ENCODE data around the gene ARID3A. TPM values are rescaled to one million over a fixed set of nuclear protein-coding genes. Genes with fewer than 3 reads are reported as not detected.

Gene ARID3A
- total RNA-seq = 19.2 and 21.4 TPM in 2 replicates

GRCh38 chr19:925526-926322 is at the start of gene ARID3A:
TSS of gene ARID3A (plus strand) at chr19:926035. CDS start at chr19:929529, 3,494 bp downstream.

GRCh38 chr19:892894-893689 is 32.7 kb upstream of the ARID3A start, which contains the start of the genes MED16 and RNU6-9:
TSS of gene MED16 (minus strand) at chr19:893187. CDS start at chr19:891131, 2,056 bp downstream.
TSS of gene RNU6-9 (plus strand) at chr19:893484.

GRCh38 chr19:913080-913748 is 12.6 kb upstream of the ARID3A start, which contains the start of gene R3HDM4:
TSS of gene R3HDM4 (minus strand) at chr19:913219. CDS start at chr19:913157, 62 bp downstream.

GRCh38 chr19:917323-918151 is 8.3 kb upstream of the ARID3A start, which contains the start of gene KISS1R:
TSS of gene KISS1R (plus strand) at chr19:917333. CDS start at chr19:917503, 170 bp downstream.

GRCh38 chr19:984165-984967 is 58.5 kb downstream of the ARID3A start, which contains the start of gene WDR18:
TSS of gene WDR18 (plus strand) at chr19:984345. CDS start at chr19:984354, 9 bp downstream.

GRCh38 chr19:1000095-1000494 is 74.3 kb downstream of the ARID3A start, which contains the start of gene GRIN3B:
TSS of gene GRIN3B (plus strand) at chr19:1000419. CDS start at chr19:1000438, 19 bp downstream.

GRCh38 chr19:1020868-1021425 is 95.1 kb downstream of the ARID3A start, which contains the start of gene TMEM259:
TSS of gene TMEM259 (minus strand) at chr19:1021123. CDS start at chr19:1020996, 127 bp downstream.

Other genes starting within 250 kb of the ARID3A start
- 263 and 426 TPM in 2 replicates for gene FSTL3, start 249.6 kb upstream of the ARID3A start, total RNA-seq
- not detected in 2 replicates for gene PRSS57, start 230.6 kb upstream of the ARID3A start, total RNA-seq
- gene PALM, start 217.1 kb upstream of the ARID3A start, total RNA-seq = under 0.01 and 1.2 TPM in 2 replicates
- 76.4 and 100 TPM in 2 replicates for gene MISP, start 174.9 kb upstream of the ARID3A start, total RNA-seq
- gene PTBP1, start 128.6 kb upstream of the ARID3A start, total RNA-seq = 94.7 and 108 TPM in 2 replicates
- gene PLPPR3, start 104.1 kb upstream of the ARID3A start, total RNA-seq = 0.48 TPM in 1 of 2 replicates, not detected in the other
- 0.24 TPM in 1 of 2 replicates, not detected in the other for gene AZU1, start 98.2 kb upstream of the ARID3A start, total RNA-seq
- gene PRTN3, start 85.0 kb upstream of the ARID3A start, total RNA-seq = not detected in 2 replicates
- not detected in 2 replicates for gene ELANE, start 73.7 kb upstream of the ARID3A start, total RNA-seq
- 8.5 and 8.9 TPM in 2 replicates for gene CFD, start 66.4 kb upstream of the ARID3A start, total RNA-seq
- 15.1 and 18.6 TPM in 2 replicates for gene MED16, start 32.8 kb upstream of the ARID3A start, total RNA-seq
- not detected in 2 replicates for gene RNU6-9, start 32.6 kb upstream of the ARID3A start, total RNA-seq
- 45.4 and 52.8 TPM in 2 replicates for gene R3HDM4, start 12.8 kb upstream of the ARID3A start, total RNA-seq
- 0.43 TPM in 1 of 2 replicates, not detected in the other for gene KISS1R, start 8.7 kb upstream of the ARID3A start, total RNA-seq
- gene WDR18, start 58.3 kb downstream of the ARID3A start, total RNA-seq = 42.2 and 66.0 TPM in 2 replicates
- 0.85 and 1.2 TPM in 2 replicates for gene GRIN3B, start 74.4 kb downstream of the ARID3A start, total RNA-seq
- 79.7 and 84.3 TPM in 2 replicates for gene TMEM259, start 95.1 kb downstream of the ARID3A start, total RNA-seq
- gene RNU6-2, start 95.5 kb downstream of the ARID3A start, total RNA-seq = not detected in 2 replicates
- gene CNN2, start 100.6 kb downstream of the ARID3A start, total RNA-seq = 137 and 224 TPM in 2 replicates
- gene ABCA7, start 114.1 kb downstream of the ARID3A start, total RNA-seq = 5.3 and 7.9 TPM in 2 replicates
- gene ARHGAP45, start 141.1 kb downstream of the ARID3A start, total RNA-seq = 5.1 and 16.9 TPM in 2 replicates
- 47.7 and 55.9 TPM in 2 replicates for gene POLR2E, start 169.3 kb downstream of the ARID3A start, total RNA-seq
- 444 and 452 TPM in 2 replicates for gene GPX4, start 178.0 kb downstream of the ARID3A start, total RNA-seq
- gene SBNO2, start 248.2 kb downstream of the ARID3A start, total RNA-seq = 22.4 and 70.8 TPM in 2 replicates